UCSD-AML1 (cell line): ENCODE data around the gene ARID5A.
A peak's percentile ranks its signal among the peaks of the same experiment; 100 is the strongest.
"Not testable (repeated sequence)": the region's sequence is repeated elsewhere in the genome, so short reads cannot be mapped to it uniquely, and the experiment has no call there.

Source experiments
- DNase-seq: peaks from one replicate; lab custom pipeline; 2025; ENCODE audit not compliant: unreplicated experiment; lab: John Stamatoyannopoulos, UW

ARID5A gene

DNA sequence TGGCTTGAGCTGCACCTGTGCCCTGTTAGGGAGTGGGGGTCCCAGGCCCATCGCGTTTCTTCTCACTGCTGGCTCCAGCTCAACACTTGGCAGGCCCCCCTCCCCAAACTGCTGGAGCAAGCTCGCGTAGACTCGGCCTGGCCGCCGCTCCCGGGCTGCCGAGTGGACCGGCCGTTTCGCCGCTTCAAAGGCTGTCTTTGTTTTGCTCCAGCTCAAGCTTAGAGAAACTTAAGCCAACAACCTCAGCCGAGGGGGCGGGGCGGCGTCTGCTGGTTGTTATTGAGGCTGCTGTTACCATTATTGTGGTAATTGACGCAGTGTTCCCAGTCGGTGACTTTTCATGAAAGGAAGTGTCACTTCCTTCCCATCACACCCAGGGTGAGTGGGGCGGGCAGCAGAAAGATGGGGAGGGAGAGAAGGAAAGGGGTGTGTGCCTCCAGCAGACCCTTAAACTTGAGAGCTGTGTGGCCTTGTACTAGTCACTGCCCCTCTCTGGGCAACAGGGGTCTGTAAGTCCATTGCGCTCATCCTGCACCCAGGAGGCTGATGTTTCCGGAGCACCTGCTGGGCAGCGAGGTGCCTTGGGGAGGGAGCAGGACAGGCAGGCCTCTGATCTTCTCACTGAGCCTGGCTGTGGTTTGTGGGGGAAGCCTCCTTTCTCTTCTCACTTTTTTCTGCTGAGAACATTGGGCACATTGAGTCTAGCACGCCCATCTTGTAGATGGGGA is 2.1 kb downstream of the ARID5A start:
- peak; percentile 81 for DNase-seq

DNA sequence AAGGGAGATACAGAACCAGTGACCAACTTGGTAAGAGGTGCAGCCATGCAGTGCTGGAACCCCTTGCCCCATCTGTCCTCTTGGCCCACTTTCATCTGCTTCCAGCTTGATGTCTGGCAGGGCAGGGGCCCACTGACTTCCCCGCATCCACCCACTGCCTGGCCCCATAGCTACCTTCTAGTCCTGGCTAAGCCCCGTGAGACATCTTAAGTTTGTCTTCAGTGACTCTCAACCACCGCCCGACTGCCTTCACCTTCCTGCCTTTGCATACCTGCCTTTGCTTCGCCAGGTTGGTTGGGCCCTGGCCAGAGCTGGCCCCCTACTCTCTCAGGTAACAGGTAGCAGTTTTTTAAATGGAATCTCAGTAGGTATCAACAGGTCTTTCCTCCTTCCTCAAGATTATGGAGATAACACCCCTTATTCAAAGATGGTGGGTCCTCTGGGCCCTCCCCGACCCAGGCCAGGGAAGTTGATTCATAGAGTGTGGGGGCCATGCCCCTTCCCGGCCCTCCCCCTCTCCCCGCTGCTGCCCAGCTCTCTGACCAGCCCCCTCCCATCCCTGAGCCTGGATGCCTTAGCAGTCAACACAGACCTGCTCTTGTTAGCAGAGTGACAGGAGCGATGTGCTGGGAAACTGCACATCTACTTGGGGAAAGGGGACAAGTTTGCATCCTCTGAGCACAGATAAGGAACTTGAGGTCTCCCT is 2.8 kb downstream of the ARID5A start:
- no peak for DNase-seq

DNA sequence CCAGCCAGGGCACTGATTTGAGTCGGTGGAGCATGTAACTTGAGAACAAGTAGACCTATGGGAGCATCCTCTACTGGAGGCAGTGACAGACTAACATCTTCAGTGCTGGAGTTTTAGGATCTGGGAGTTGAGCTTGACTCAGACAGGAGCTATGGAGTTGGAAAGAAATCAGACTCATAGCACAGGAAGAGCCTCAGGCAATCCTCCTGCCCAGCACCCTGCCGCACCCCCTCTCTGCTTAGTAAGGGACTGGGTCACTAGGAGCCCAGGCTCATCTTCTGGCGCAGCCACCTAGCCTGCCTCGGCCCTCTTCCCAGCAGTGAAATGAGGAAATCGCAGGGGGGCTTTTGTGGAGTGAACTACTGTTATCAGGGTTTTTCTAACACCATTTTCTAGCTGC is 3.6 kb downstream of the ARID5A start:
- no peak for DNase-seq

DNA sequence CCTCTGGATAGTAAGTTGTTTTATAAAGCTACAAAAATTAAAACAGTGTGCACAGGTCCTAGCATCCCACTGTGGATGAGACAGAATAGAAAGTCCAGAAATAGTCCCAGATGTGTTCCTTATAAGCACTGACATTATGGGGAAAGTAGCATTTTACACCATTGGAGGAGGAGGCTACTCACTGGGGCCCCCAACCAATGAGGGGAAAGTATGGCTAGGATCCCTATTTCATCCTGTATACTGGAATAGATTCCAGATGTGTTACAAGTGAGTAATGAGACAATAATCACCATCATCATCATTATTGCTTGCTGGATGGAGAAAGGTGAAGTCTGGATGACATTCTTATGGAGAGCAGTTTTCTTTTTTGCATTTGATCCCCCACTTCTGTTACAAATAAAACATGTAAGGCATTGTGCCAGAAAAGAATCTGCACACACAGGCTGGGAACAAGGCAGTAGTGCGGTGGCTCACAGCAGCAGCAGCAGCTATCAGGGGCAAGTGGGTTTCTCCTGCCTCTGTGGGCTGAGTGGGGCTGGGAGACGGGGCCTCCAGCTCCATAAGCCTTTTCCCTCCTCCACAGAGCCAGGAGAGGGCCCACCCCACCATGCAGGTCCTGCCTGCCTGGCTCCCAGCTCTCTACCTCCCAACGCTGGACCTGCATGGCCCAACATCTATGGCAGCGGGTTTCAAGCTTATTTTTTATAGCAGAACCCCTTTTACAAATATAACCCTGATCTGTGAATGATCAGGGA is 5.0 kb downstream of the ARID5A start:
- no peak for DNase-seq

DNA sequence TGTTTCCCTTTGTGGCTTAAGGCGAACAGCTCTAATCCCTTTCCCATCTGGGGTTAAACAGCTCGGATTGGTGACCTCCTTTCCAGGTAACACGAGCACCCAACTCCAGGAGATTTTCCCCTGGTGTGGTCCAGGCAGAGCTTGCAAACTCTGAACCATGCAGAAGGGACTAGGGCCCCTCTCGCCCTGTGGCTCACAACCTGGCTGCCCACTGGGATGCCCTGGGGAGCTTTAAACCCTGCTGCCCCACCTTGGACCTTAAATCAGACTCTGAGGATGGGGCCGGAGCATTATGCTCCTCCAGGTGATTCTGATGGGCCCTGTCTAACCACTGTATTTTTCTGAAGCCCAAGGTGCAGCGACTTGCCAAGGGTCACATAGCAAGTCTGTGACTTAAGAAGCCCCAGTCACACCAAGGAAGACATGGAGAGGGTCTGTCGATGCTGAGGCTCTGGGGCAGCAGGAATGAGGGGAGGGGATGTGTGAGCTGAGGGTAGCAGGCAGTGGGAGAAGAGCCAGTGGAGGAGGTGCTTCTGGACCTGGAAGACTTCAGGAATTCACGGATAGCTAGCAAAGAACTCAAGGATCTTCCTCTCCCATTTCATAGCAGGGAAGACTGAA is 5.9 kb downstream of the ARID5A start:
- no peak for DNase-seq

DNA sequence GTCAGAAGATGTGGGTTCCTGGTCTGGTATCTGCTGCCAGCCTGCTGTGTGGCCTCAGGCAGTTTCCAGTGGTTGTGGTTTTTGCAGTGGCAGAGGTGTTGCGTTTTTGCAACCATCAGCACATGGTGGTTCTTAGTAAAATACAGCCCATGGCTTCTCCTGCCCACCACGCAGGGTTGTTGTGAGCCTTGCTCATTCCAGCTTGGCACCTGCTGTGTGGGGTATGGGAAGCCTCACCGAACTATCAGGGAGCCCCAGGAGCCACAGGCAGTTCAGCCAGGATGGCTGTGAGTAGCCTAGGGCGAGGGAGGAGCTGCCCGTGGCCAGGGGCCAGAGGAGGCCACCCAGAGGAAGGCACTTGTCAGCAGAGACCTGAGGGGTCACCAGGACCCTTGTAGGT is 9.8 kb downstream of the ARID5A start:
- no peak for DNase-seq

DNA sequence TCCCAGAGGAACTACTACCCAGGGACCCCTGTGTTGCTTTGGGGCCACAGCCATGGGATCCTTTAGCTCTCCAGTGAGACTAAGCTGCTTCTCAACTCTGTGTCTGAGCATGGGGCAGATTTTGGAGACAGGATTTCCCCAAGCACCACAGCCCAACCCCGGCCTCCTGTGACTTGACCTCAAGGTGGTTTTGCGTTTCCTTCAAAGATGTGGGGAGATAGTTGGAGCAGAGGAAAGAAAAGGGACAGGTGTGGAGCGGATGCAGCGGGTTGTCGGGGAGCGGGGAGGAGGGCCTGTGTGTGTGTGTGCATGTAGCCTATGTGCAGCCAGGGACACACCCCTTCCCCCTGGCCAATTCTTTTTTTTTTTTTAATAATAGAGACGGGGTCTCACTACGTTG is 10.2 kb downstream of the ARID5A start:
- DNase-seq, result no peak

DNA sequence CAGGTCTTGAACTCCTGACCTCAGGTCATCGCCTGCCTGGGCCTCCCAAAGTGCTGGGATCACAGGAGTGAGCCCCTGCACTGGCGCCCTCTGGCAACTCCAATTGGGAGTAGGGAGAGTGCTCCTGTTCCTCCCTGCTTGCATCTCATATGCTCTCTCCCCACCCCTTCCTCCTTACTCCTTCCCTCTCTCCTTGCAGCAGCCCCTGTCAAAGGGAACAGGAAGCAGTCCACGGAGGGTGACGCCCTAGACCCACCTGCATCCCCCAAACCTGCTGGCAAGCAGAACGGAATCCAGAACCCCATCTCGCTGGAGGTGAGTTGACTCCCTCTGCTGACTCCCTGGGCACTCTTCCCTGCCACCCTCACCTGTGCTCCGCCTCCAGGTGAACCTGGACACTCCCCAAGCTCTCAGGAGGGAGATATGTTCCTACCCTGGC is 10.7 kb downstream of the ARID5A start:
- DNase-seq, result no peak

DNA sequence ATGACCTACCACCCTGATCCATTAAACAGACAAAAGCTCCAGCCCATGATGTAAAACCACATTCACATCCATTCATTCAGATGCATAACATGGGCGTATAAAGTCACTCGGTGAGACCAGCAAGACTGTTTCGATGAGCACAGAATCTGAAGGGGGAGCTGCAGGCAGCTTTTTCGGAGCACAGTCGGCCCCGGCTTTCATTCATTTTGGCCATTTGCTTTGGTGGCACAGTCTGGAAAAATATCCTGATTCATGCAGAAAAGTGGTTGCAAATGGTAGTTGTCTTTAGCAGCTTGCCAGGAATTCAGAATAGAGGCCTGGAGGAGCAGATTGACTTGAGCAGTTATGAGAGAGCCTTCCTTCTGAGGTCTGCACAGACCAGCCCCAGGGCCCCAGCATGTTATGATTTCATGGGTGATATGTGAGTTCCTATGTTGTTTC is 11.2 kb downstream of the ARID5A start:
- no peak for DNase-seq

DNA sequence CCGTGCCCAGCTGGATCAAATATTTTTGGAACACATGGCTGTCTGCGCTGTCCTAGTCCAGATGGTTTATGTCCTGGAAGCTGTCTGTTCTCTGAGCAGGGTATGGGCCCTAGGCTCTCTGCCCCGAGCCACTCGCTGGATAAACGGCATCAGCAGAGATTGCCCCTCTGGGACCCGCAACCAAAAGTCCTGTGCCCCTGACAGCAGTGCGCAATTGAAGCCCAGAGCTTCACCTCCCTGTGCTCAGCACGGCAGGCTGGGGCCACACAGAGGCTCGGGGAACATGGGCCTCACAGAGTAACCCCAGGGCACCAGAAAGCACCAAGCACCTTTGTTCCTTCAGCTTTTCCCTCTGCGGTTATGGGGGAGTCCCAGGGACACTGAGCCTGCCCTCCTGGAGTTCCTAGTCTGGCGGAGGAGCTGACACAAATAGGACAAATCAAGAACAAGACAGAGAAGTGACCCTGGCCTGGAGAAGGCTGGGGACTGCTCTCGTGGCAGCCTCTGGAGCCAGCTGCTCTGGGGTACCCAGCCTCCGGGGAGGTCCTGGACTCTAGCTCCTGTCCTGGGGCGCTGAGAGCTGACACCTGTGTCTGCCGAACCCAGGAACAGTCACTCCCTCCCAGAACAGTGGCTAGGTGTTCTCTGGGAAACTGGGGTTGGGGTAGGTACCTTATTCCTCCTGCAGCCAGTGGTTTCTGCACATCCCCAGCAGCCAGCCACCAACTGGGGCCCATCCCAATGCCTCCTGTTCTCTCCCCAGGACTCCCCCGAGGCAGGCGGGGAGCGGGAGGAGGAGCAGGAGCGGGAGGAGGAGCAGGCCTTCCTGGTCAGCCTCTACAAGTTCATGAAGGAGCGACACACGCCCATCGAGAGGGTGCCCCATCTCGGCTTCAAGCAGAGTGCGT is 12.3 kb downstream of the ARID5A start:
- DNase-seq, result no peak

DNA sequence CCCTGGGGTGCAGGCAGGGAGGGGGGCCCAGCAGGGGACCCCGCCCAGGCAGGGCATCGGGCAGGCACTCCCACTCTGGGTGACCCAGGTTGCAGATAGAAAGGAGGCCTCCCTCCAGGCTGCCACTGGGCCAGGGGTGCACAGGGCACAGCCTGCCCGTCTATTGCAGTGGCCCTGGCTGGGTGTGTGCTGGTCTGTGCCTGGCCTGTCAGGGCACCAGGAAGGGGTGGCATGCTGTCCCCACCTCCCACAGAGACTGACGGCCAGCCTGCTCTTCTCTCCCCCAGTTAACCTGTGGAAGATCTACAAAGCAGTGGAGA is 12.9 kb downstream of the ARID5A start:
- DNase-seq, result no peak

DNA sequence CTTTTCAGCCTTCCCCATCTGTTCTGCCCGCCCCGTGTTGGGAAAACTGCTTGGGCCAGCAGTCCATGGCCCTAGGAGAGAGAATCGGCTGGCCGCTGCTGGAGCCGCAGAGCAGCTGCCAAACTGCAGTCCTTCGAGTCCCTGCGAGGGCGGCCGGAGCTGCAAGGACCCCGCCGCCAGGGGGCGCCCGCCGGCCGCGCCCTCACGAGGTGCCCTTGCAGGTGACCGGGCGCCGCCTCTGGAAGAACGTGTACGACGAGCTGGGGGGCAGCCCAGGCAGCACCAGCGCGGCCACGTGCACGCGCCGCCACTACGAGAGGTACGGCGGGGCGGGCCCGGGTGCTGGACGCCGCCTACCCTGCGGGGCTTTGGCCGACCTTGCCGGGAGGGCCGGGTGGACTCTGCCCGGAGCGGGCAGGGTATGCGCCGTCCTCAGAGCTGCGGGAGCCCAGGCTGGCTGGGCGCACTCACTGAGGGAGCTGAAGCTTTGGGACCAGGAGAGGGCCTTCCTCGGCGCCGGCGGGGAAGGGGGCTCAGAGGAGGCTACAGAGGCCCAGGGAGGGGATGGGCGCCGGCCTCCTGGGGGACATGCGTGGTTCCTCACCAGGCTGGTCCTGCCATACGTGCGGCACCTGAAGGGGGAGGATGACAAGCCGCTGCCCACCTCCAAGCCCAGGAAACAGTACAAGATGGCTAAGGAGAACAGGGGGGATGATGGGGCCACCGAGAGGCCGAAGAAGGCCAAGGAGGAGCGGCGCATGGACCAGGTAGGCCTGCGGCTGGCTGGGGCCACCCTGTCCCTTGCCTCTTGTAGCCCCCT is 13.6 kb downstream of the ARID5A start:
- DNase-seq, result no peak

DNA sequence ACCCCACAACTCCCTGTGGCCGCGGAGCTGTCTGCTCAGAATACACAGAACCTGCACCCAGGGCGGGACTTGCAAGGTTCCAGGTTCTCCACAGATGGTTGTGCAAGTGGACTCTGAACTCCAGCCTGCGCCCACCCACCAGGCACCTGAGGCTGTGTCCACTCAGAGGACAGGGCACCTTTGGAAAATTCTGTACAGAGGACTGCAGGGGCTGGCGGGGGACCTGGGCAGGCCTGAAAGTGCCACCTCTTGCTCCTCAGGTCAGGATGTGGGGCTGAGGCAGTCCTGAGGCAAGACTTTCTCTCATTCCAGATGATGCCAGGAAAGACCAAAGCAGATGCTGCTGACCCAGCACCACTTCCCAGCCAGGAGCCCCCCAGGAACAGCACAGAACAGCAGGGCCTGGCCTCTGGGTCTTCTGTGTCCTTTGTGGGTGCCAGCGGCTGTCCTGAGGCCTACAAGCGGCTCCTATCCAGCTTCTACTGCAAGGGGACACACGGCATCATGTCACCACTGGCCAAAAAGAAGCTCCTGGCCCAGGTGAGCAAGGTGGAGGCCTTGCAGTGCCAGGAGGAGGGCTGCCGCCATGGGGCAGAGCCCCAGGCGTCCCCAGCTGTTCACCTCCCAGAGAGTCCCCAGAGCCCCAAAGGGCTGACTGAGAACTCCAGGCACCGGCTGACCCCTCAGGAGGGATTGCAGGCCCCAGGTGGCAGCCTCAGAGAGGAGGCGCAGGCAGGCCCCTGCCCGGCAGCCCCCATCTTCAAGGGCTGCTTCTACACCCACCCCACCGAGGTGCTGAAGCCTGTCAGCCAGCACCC is 14.4 kb downstream of the ARID5A start:
- no peak for DNase-seq

DNA sequence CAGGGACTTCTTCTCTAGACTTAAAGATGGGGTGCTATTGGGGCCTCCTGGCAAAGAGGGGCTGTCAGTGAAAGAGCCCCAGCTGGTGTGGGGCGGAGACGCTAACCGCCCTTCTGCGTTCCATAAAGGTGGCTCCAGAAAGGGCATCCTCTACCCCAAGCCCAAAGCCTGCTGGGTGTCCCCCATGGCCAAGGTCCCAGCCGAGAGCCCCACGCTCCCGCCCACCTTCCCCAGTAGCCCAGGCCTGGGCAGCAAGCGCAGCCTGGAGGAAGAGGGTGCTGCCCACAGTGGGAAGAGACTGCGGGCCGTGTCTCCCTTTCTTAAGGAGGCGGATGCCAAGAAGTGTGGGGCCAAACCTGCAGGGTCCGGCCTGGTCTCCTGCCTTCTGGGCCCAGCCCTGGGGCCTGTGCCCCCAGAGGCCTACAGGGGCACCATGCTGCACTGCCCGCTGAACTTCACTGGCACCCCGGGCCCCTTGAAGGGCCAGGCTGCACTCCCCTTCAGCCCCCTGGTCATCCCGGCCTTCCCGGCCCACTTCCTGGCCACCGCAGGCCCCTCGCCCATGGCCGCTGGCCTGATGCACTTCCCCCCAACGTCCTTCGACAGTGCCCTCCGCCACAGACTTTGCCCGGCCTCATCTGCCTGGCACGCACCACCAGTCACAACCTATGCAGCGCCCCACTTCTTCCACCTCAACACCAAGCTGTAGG is 15.2 kb downstream of the ARID5A start:
- no peak for DNase-seq

DNA sequence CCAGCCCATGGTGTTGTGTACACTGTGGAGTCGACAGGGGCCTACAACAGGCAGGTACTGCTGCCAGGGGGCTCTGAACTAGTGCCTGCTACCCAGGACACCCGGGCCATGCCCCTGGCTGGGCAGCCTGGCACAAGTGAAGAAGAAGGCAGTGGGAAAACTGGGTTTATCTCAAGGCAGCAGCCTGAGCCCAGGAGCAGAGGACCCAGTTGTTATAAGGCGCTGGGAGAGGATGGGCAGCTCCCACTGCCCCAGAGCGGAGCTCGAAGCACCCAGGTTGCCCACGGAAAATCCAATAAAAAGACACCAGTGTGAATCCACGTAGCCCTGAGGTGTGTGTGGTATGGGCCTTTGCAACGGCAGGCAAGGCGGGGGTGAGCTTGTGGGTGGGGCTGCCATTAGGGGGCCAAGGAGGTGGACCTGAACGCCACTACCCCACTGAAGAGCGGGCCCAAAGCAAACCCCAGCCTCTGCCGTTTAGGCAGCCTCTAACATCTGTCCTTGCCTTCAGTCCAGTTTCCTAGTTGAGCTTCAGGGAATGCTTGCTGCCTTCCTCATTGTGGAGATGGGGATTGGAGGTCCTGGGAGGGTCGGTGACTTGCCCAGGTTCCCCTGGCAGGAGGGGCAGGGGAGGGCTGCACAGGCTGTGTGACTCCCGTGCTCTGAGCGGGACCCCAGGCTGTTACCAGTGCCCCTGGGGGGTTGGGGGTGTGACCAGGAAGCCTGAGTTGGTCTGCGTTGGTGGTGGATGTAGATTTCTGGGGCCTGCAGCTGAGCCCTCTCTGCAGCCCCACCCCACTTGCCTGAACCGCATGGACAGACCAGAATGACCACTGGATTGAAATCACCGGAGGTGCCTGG is 16.0 kb downstream of the ARID5A start:
- no peak for DNase-seq

DNA sequence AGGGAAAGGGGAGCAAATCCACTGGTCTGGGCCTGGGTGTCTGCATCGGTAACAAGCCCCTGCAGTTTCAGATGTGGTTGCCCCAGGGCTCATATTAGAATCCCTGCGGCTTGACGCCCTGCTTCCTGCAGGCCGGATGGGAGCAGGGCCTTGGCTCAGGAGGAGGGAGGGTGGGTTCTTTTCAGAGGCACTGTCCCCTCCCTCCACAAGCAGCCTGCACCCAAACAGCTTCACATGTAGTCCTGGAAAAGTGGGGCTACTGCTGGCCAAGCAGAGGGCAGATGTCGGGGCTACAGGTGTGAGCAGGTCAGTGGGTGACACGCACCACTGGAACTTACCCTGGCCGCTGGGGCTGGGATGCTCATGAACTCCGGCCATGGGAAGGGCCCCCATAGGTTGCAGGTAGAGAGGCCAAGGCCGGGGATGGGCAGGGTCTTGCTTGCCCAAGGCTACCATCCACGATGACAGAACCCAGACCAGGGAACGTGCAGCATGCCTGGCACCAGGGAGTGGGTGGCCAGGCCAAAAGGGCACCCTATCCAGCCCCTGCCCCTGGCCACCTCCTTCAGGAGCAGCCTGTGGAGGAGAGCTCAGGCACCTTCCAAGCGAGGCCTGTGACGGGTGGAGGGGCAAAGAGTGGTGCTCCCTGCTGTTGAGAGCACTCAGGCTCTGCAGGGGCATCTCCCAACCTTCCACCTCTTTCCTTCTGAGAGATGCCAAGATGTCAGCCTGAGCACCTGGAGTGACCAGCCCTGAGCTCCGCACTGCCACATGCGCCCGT is 16.8 kb downstream of the ARID5A start:
- no peak for DNase-seq

DNA sequence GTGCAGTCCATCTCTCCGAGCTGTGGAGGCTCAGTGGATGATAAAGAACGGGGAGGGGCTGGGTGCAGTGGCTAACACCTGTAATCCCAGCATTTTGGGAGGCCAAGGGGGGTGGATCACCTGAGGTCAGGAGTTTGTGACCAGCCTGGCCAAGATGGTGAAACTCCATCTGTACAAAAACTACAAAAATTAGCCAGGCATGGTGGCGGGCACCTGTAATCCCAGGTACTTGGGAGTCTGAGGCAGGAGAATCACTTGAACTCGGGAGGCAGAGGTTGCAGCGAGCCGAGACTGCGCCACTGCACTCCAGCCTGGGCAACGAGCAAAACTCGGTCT is 17.4 kb downstream of the ARID5A start:
- not testable (repeated sequence) for DNase-seq
